Gastrocnemius medialis (tissue), 4 donors: Measurements from ENCODE around the gene C11orf98. TPM values are rescaled to one million over a fixed set of nuclear protein-coding genes. Genes with fewer than 3 reads are reported as not detected.

ENCODE experiments used
- ATAC-seq, 2 donors: fragments of 150-250 bp; one replicate each; pipeline ENCODE4 v1.9.1; 2016
- DNase-seq, 2 donors: peaks; one replicate each; pipeline ENCODE4 v3.0.0-alpha.2; 2019
- H3K27ac ChIP-seq, 4 donors: fragments of 200-600 bp; sonication (generic); 1 replicate in 1 of 4; 2 replicates in 3 of 4; pipeline ENCODE4 v1.5.1; 2016 to 2018; ENCODE audit warnings: mild to moderate bottlenecking in 2 of 4, moderate library complexity in 1 of 4
- H3K27me3 ChIP-seq, 3 donors: fragments of 200-600 bp; sonication (generic) in 2 of 3; 1 replicate in 1 of 3; 2 replicates in 2 of 3; pipeline versions ENCODE4 v1.5.1 to v1.6.0; 2016 to 2019; ENCODE audit warnings: mild to moderate bottlenecking in 1 of 3, moderate library complexity in 1 of 3
- H3K36me3 ChIP-seq, 2 donors: fragments of 200-600 bp; sonication (generic) in 1 of 2; one replicate each; pipeline ENCODE4 v1.5.1; 2017 to 2018
- H3K4me1 ChIP-seq, 2 donors: fragments of 200-600 bp; sonication (generic) in 1 of 2; one replicate each; pipeline ENCODE4 v1.5.1; 2016 to 2017; ENCODE audit warnings: mild to moderate bottlenecking in 2 of 2
- H3K4me3 ChIP-seq, 4 donors: fragments of 200-600 bp; sonication (generic) in 3 of 4; 1 replicate in 1 of 4; 2 replicates in 3 of 4; pipeline ENCODE4 v1.5.1; 2016 to 2019; ENCODE audit warnings: mild to moderate bottlenecking in 2 of 4
- H3K9me3 ChIP-seq, 3 donors: fragments of 200-600 bp; sonication (generic) in 2 of 3; 1 replicate in 1 of 3; 2 replicates in 2 of 3; pipeline ENCODE4 v1.5.1; 2016 to 2019
- CTCF ChIP-seq, 5 experiments: fragments of 450-650 bp in 3 of 5; fragments of 200-600 bp in 2 of 5; sonication (generic) in 2 of 5; IDR thresholded peaks in 4 of 5; conservative IDR thresholded peaks in 1 of 5; 1 replicate in 4 of 5; 2 replicates in 1 of 5; pipeline ENCODE4 v1.5.1; 2016 to 2019; ENCODE audit warnings: antibody characterized with exemption in 5 of 5, mild to moderate bottlenecking in 3 of 5, moderate library complexity in 3 of 5
- POLR2A ChIP-seq, 2 donors: fragments of 450-650 bp; IDR thresholded peaks; one replicate each; pipeline ENCODE4 v1.6.1; 2017; ENCODE audit warnings: antibody characterized with exemption in 2 of 2, mild to moderate bottlenecking in 2 of 2, moderate library complexity in 2 of 2
- in situ Hi-C, 4 donors: fragments of 200-750 bp; cut with MboI; loops; one replicate each; pipeline versions ENCODE4 v1.15.0 to v1.8.0; 2017; ENCODE audit warnings: low sequenced_read_pairs in 4 of 4
- intact Hi-C: fragments of 100-400 bp; cut with DNase I; formaldehyde crosslinking; loops from one replicate; pipeline ENCODE4 v1.15.1; 2023; ENCODE audit warnings: low total_unique reads
- total RNA-seq, 4 donors: library from RNA; depleted of rRNA; stranded (reverse); fragments of >200 nt; gene quantifications; one replicate each; pipeline versions ENCODE4 v1.1.0 to v1.2.3, GENCODE V29; 2016

Gene C11orf98
- total RNA-seq, 4 donors from 2014 or later, result 36.1 to 44.7 (median 41.3) TPM

DNA sequence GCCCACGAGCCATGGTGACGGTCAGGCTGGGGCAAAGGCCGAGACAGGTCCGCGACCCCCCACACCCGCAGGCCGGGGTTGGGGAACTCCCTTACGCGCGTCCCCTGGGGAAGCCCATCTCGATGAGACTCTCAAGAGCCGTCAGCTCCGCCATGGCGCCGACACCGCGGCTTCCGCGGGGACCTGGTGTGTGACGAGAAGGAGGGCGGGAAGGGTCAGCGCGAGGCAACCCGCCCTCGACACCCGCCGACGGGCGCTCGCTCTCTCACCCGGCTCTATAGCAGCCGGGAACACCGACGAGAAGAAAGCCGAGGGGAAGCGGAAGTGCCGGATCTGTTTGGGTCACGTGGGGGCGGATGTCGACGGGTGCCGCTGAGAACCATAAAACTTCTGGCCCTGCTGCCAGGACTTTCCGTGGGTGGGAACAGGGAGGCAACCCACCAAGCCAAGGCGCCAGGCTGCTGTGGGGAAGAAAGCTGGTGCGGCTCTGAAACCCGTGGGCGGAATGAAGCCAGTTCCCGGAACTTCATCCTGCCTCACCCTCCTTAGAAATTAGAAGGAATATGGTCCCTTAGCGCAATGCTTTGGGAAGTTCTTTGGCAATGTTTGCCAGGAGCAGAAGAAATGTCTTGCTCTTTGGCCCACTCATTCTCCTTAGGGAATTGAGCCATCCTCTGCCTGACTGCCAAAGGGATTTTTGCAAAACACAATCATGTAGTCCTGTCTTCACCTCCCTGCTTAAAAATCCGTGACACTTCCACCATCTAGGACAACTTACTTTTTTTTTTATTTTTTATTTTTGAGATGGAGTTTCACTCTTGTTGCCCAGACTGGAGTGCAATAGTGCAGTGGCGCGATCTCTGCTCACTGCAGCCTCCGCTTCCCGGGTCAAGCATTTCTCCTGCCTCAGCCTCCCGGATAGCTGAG lies 14.0 kb upstream of the C11orf98 start, which contains the start of gene UBXN1:
Gene UBXN1, minus strand, starts transcription at position 304 of the 927 bp plus-strand sequence. Its CDS starts 150 bp downstream, at position 154.
- no peaks in the 10 kb centered on the region for H3K9me3 ChIP-seq
- peak; percentile 83 to 85 for ATAC-seq
- in situ Hi-C loops (loop anchor here in 2 of 4 donors (25.0 kb wide), 1 partner anchor 292 kb away; no protein-coding TSS in a partner anchor), intact Hi-C loops (loop anchor here (1.0 to 5.0 kb wide), 3 partner anchors 26 to 77 kb away; partner anchors contain the start of genes HNRNPUL2, INTS5 and MTA2)
- H3K4me1 ChIP-seq, result peaks cover 21 to 44% of the 10 kb centered on the region in 2 donors
- peak within 1 kb of the TSS; percentile 88 to 97 (median 94) for H3K27ac ChIP-seq
- TF ChIP-seq CTCF (IDR thresholded peaks at IDR 0.05 in 4 of 5, conservative IDR thresholded peaks at IDR 0.05 in 1 of 5) (no peak), POLR2A (IDR thresholded peaks at IDR 0.05) (peak; percentile 75 to 85)
- DNase-seq, result peak; percentile 87 to 92
- no peaks in the 10 kb centered on the region for H3K27me3 ChIP-seq
- peaks cover 0 to 23% of the 10 kb centered on the region in 2 donors for H3K36me3 ChIP-seq
- H3K4me3 ChIP-seq, result peak within 1 kb of the TSS; percentile 91 to 98 (median 93)

- Histone ChIP-seq H3K4me1 (peaks cover 22 to 46% of the 10 kb centered on the region in 2 donors), H3K27me3 (no peaks in the 10 kb centered on the region), H3K36me3 (peaks cover 0 to 30% of the 10 kb centered on the region in 2 donors), H3K27ac (peak overlapping the region; percentile 88 to 97 (median 94)), H3K4me3 (peak overlapping the region; percentile 91 to 98 (median 93)), H3K9me3 (no peaks in the 10 kb centered on the region)
- in situ Hi-C loops, result loop anchor here in 2 of 4 donors (25.0 kb wide), 1 partner anchor 291 kb away; no protein-coding TSS in a partner anchor
- TF ChIP-seq POLR2A (IDR thresholded peaks at IDR 0.05) (no peak), CTCF (IDR thresholded peaks at IDR 0.05 in 4 of 5, conservative IDR thresholded peaks at IDR 0.05 in 1 of 5) (no peak)
- ATAC-seq (peak; percentile 1 to 3), DNase-seq (no peak)
- intact Hi-C loops, result loop anchor here (2.0 to 5.0 kb wide), 2 partner anchors 26 to 76 kb away; partner anchors contain the start of genes INTS5 and MTA2
Observed at GRCh38 chr11:62678433-62678769, 13.4 kb upstream of the C11orf98 start.

DNA sequence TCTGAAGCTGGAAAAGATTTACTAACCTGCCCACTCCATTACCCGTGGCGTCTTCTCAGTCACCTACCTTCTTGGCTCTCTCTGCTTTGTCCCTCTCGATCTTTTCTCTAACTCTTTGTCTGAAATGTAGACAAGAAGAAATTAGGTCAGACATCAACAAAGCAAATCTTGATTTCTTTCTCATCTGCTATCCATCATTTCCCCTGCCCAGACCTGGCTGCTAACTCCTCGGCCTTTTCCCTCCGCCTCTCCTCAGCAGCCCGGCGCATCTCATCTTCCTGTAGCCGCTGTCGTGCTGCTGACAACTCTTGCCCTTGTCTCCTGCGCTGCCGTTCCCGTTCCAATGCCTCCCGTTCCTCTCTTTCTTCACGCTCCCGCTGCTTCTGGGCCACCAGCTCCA lies 12.7 kb upstream of the C11orf98 start:
- intact Hi-C loops, result loop anchor here (2.0 to 5.0 kb wide), 2 partner anchors 25 to 75 kb away; partner anchors contain the start of genes INTS5 and MTA2
- TF ChIP-seq CTCF (IDR thresholded peaks at IDR 0.05 in 4 of 5, conservative IDR thresholded peaks at IDR 0.05 in 1 of 5) (no peak), POLR2A (IDR thresholded peaks at IDR 0.05) (no peak)
- no peaks in the 10 kb centered on the region for H3K9me3 ChIP-seq
- ATAC-seq (no peak), DNase-seq (no peak)
- H3K36me3 ChIP-seq, result peaks cover 0 to 36% of the 10 kb centered on the region in 2 donors
- peak overlapping the region; percentile 91 to 98 (median 93) for H3K4me3 ChIP-seq
- H3K4me1 ChIP-seq, result peaks cover 29 to 53% of the 10 kb centered on the region in 2 donors
- H3K27me3 ChIP-seq, result no peaks in the 10 kb centered on the region
- H3K27ac ChIP-seq, result peak overlapping the region; percentile 88 to 97 (median 94)
- in situ Hi-C loops, result loop anchor here in 2 of 4 donors (25.0 kb wide), 1 partner anchor 290 kb away; no protein-coding TSS in a partner anchor

GRCh38 chr11:62677156-62677555 lies 12.1 kb upstream of the C11orf98 start:
- Histone ChIP-seq H3K4me3 (peak overlapping the region; percentile 91 to 98 (median 93)), H3K36me3 (peaks cover 0 to 36% of the 10 kb centered on the region in 2 donors), H3K27me3 (no peaks in the 10 kb centered on the region), H3K4me1 (peaks cover 34 to 58% of the 10 kb centered on the region in 2 donors), H3K9me3 (no peaks in the 10 kb centered on the region), H3K27ac (peak overlapping the region; percentile 88 to 97 (median 94))
- in situ Hi-C loops, result loop anchor here in 2 of 4 donors (25.0 kb wide), 1 partner anchor 290 kb away; no protein-coding TSS in a partner anchor
- intact Hi-C loops, result loop anchor here (5.0 kb wide), 1 partner anchor 75 kb away; the partner anchor contains the start of gene MTA2
- no peak for DNase-seq
- TF ChIP-seq POLR2A (IDR thresholded peaks at IDR 0.05), result no peak
- no peak for TF ChIP-seq CTCF (IDR thresholded peaks at IDR 0.05 in 4 of 5, conservative IDR thresholded peaks at IDR 0.05 in 1 of 5)
- ATAC-seq, result peak; percentile 51 to 53
